Measurements from ENCODE around the gene NCAPG2. TPM values are rescaled to one million over a fixed set of nuclear protein-coding genes. Genes with fewer than 3 reads are reported as not detected.

NCAPG2 gene
- total RNA-seq, 1 donor from 2014 or later, result 8.2 TPM

DNA sequence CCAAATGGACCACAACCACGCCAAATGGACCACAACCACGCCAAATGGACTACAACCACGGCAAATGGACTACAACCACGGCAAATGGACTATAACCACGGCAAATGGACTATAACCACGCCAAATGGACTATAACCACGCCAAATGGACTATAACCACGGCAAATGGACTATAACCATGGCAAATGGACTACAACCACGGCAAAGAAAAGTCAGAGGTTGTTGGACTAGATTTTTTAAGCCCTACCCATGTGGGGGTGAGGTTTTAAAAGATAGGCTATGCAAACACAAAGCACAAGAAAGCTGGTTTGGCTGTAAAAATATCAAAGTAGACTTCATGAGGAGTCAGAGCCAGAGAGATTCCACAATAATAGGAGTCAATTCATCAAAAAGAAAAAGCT lies 55.8 kb downstream of the NCAPG2 start:
- ATAC-seq (ENCODE audit: low read depth) (no peak), DNase-seq (no peak)
- no peaks in the 10 kb centered on the region for H3K4me1 Mint-ChIP-seq
- H3K27ac Mint-ChIP-seq, result no peak overlapping the region
- TF ChIP-seq, protein P1, sequence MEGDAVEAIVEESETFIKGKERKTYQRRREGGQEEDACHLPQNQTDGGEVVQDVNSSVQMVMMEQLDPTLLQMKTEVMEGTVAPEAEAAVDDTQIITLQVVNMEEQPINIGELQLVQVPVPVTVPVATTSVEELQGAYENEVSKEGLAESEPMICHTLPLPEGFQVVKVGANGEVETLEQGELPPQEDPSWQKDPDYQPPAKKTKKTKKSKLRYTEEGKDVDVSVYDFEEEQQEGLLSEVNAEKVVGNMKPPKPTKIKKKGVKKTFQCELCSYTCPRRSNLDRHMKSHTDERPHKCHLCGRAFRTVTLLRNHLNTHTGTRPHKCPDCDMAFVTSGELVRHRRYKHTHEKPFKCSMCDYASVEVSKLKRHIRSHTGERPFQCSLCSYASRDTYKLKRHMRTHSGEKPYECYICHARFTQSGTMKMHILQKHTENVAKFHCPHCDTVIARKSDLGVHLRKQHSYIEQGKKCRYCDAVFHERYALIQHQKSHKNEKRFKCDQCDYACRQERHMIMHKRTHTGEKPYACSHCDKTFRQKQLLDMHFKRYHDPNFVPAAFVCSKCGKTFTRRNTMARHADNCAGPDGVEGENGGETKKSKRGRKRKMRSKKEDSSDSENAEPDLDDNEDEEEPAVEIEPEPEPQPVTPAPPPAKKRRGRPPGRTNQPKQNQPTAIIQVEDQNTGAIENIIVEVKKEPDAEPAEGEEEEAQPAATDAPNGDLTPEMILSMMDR (IDR thresholded peaks at IDR 0.05), result no peak
- H3K9me3 Mint-ChIP-seq, result peaks cover 3% of the 10 kb centered on the region
- H3K4me3 Mint-ChIP-seq, result no peak overlapping the region
- CTCF ChIA-PET, result no interaction called here
- no peaks in the 10 kb centered on the region for H3K27me3 Mint-ChIP-seq
- peaks cover 28% of the 10 kb centered on the region for H3K36me3 Mint-ChIP-seq (ENCODE audit: low read depth)
- POLR2A ChIA-PET, result no interaction called here
- intact Hi-C loops (cut with micrococcal nuclease), result no loop called here

DNA sequence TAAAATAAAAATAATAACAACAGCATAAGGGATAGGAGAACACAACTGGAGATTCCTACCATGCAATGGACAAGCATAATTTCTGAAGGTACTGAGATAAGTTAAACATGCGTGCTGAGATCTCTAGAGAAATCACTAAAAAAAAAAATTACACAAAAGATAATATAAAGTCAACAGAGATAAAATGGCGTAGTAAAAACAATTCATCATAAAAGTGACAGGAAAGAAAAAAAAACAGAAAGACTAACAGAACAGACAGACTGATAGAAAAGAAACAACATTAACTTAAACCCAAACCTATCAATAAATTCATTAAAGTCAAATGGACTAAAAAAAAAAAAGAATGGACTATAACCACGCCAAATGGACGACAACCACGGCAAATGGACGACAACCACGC lies 56.4 kb downstream of the NCAPG2 start:
- Mint-ChIP-seq H3K4me3 (no peak overlapping the region), H3K27me3 (no peaks in the 10 kb centered on the region), H3K9me3 (peaks cover 3% of the 10 kb centered on the region), H3K27ac (no peak overlapping the region), H3K4me1 (no peaks in the 10 kb centered on the region), H3K36me3 (ENCODE audit: low read depth) (peaks cover 30% of the 10 kb centered on the region)
- CTCF ChIA-PET, result no interaction called here
- TF ChIP-seq, protein P1 (IDR thresholded peaks at IDR 0.05), result no peak
- intact Hi-C loops (cut with micrococcal nuclease), result no loop called here
- POLR2A ChIA-PET, result no interaction called here
- DNase-seq, result no peak
- no peak for ATAC-seq (ENCODE audit: low read depth)

DNA sequence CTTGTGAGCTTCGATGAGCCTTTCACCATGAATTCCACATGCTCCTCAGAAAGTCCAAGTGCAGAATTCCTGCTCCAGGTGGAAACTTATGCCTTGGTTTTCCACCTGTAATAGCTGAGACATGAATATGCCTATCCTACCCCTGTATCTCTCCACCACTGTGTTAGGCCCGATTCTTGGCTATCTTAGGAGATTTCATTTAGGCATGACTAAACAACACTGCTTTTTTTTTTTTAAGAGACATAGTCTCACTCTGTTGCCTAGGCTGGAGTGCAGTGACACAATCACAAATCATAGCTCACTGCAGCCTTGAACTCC lies 57.2 kb downstream of the NCAPG2 start:
- TF ChIP-seq, protein P1 (IDR thresholded peaks at IDR 0.05), result no peak
- intact Hi-C loops (cut with micrococcal nuclease), result no loop called here
- H3K27ac Mint-ChIP-seq, result no peak overlapping the region
- POLR2A ChIA-PET, result no interaction called here
- H3K27me3 Mint-ChIP-seq, result no peaks in the 10 kb centered on the region
- peaks cover 30% of the 10 kb centered on the region for H3K36me3 Mint-ChIP-seq (ENCODE audit: low read depth)
- CTCF ChIA-PET, result no interaction called here
- H3K9me3 Mint-ChIP-seq, result peaks cover 3% of the 10 kb centered on the region
- H3K4me1 Mint-ChIP-seq, result no peaks in the 10 kb centered on the region
- H3K4me3 Mint-ChIP-seq, result no peak overlapping the region
- DNase-seq (no peak), ATAC-seq (ENCODE audit: low read depth) (no peak)

DNA sequence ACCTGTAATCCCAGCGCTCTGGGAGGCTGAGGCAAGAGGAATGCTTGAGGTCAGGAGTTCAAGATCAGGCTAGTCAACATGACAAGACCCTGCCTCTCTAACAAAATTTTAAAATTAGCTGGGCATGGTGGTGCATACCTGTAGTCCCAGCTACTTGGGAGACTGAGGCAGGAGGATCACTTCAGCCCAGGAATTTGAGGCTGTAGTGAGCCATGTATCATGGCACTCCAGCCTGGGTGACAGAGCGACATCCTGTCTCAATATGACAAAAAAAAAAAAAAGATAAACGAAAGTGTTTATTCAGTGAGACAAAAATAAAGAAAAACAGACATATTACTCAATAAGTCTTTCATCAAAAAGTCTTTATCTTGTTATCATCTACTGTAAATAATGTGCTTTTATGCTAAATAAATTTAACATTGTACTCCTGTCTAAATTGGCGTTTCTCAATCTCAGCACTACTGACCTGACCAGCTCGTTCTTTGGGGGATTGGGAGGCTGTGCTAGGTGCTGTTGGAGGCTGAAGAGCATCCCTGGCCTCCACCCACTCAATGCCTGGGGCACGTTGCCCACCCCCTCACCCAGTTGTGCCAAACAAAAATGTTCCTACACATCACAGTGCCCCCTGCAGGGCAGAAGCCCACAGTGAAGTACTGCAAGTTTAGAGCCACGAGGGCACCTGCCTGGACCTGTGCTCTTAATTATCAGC lies 57.7 kb downstream of the NCAPG2 start:
- ATAC-seq (ENCODE audit: low read depth) (no peak), DNase-seq (no peak)
- H3K27me3 Mint-ChIP-seq, result no peaks in the 10 kb centered on the region
- TF ChIP-seq, protein P1 (IDR thresholded peaks at IDR 0.05), result no peak
- H3K27ac Mint-ChIP-seq, result no peak overlapping the region
- intact Hi-C loops (cut with micrococcal nuclease), result no loop called here
- ChIA-PET CTCF (no interaction called here), POLR2A (no interaction called here)
- H3K4me3 Mint-ChIP-seq, result no peak overlapping the region
- peaks cover 3% of the 10 kb centered on the region for H3K9me3 Mint-ChIP-seq
- peaks cover 27% of the 10 kb centered on the region for H3K36me3 Mint-ChIP-seq (ENCODE audit: low read depth)
- H3K4me1 Mint-ChIP-seq, result no peaks in the 10 kb centered on the region

DNA sequence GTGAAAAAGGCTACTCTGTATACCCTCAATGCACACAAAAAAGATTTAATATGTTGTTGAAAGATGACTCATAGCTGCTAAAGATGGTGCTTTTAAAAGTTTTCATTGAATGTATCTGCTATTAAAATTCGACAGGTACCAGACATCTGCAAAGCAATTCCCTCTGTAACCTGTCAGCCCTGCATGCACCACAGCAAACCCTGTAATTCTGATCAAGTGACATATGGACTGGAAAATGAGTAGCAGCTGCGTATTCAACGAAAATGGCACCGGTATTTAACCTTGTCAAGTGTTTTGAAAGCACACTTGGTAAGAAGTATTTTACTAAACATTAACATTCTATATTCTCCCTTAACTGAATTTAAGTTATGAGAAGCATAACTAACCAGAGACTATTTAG lies 58.8 kb downstream of the NCAPG2 start:
- POLR2A ChIA-PET, result no interaction called here
- Mint-ChIP-seq H3K27ac (no peak overlapping the region), H3K9me3 (peaks cover 3% of the 10 kb centered on the region), H3K36me3 (ENCODE audit: low read depth) (peaks cover 22% of the 10 kb centered on the region), H3K4me3 (no peak overlapping the region), H3K4me1 (no peaks in the 10 kb centered on the region), H3K27me3 (no peaks in the 10 kb centered on the region)
- ATAC-seq (ENCODE audit: low read depth) (no peak), DNase-seq (no peak)
- TF ChIP-seq, protein P1 (IDR thresholded peaks at IDR 0.05), result no peak
- intact Hi-C loops (cut with micrococcal nuclease), result no loop called here
- CTCF ChIA-PET, result no interaction called here
